Upper lobe of left lung (tissue), 6 donors: ENCODE results near the gene MSI2. TPM values are rescaled to one million over a fixed set of nuclear protein-coding genes. Genes with fewer than 3 reads are reported as not detected.
"Not testable (repeated sequence)": the region's sequence is repeated elsewhere in the genome, so short reads cannot be mapped to it uniquely, and the experiment has no call there.

Experiments used
- ATAC-seq, 2 donors: fragments of 200-7000 bp; cut with Tn5 transposase; one replicate each; pipeline ENCODE4 v1.9.1; 2022; ENCODE audit warnings: mild to moderate bottlenecking in 2 of 2, moderate library complexity in 2 of 2; ENCODE audit not compliant: low FRiP score in 2 of 2
- DNase-seq, 2 donors: peaks; one replicate each; pipeline ENCODE4 v3.0.0-alpha.2; 2019 to 2020
- H3K27ac ChIP-seq, 4 donors: fragments of 200-600 bp; sonication (generic); one replicate each; pipeline ENCODE4 v1.5.1; 2016 to 2019
- H3K27me3 ChIP-seq, 4 donors: fragments of 200-600 bp; sonication (generic); one replicate each; pipeline ENCODE4 v1.5.1; 2017 to 2019
- H3K36me3 ChIP-seq, 4 donors: fragments of 200-600 bp; sonication (generic); one replicate each; pipeline ENCODE4 v1.5.1; 2016 to 2019
- H3K4me1 ChIP-seq, 4 donors: fragments of 200-600 bp; sonication (generic); one replicate each; pipeline ENCODE4 v1.5.1; 2018 to 2019
- H3K4me3 ChIP-seq, 4 donors: fragments of 200-600 bp; sonication (generic); one replicate each; pipeline ENCODE4 v1.5.1; 2017 to 2019; ENCODE audit warnings: mild to moderate bottlenecking in 2 of 4, moderate library complexity in 1 of 4
- H3K9me3 ChIP-seq, 4 donors: fragments of 200-600 bp; sonication (generic); one replicate each; pipeline ENCODE4 v1.5.1; 2018 to 2019
- EP300 ChIP-seq, 4 donors: sonication (generic); formaldehyde crosslinking; IDR thresholded peaks; one replicate each; pipeline ENCODE4 v1.5.1; 2017; ENCODE audit warnings: antibody characterized with exemption in 4 of 4, control low read depth in 2 of 4
- POLR2A ChIP-seq, 4 donors: fragments of 450-650 bp; IDR thresholded peaks; one replicate each; pipeline ENCODE4 v1.5.1; 2016 to 2017; ENCODE audit warnings: antibody characterized with exemption in 4 of 4, mild to moderate bottlenecking in 2 of 4
- POLR2AphosphoS5 ChIP-seq, 2 donors: sonication (generic); formaldehyde crosslinking; IDR thresholded peaks; one replicate each; pipeline ENCODE4 v1.5.1; 2017; ENCODE audit warnings: antibody characterized with exemption in 2 of 2
- WGBS, 2 donors: methylation state at CpG; one replicate each; pipeline ENCODE4 v1.1.5; 2017 to 2018; 5-methylcytosine and 5-hydroxymethylcytosine counted together
- total RNA-seq, 6 donors: library from RNA; depleted of rRNA in 4 of 6; stranded (reverse); fragments of >200 nt in 4 of 6; gene quantifications; one replicate each; pipeline versions ENCODE4 v1.1.0 to v1.2.1, GENCODE V29; 2016 to 2021
- TF ChIP-seq, protein P1 (sequence below), 6 experiments: fragments of 450-650 bp in 4 of 6; fragments of 200-600 bp in 2 of 6; sonication (generic) in 2 of 6; IDR thresholded peaks; one replicate each; pipeline ENCODE4 v1.5.1; 2016 to 2019; ENCODE audit warnings: antibody characterized with exemption in 6 of 6
- donor health status: DM: no; HTN: no; CAD: no; lungs with moderate emphysema.
- donor health status: DM: no; HTN: yes; CAD: no; lungs with severe emphysema.

The MSI2 gene
- total RNA-seq, 6 donors from 2014 or later, result 20.1 to 44.0 (median 32.2) TPM

DNA sequence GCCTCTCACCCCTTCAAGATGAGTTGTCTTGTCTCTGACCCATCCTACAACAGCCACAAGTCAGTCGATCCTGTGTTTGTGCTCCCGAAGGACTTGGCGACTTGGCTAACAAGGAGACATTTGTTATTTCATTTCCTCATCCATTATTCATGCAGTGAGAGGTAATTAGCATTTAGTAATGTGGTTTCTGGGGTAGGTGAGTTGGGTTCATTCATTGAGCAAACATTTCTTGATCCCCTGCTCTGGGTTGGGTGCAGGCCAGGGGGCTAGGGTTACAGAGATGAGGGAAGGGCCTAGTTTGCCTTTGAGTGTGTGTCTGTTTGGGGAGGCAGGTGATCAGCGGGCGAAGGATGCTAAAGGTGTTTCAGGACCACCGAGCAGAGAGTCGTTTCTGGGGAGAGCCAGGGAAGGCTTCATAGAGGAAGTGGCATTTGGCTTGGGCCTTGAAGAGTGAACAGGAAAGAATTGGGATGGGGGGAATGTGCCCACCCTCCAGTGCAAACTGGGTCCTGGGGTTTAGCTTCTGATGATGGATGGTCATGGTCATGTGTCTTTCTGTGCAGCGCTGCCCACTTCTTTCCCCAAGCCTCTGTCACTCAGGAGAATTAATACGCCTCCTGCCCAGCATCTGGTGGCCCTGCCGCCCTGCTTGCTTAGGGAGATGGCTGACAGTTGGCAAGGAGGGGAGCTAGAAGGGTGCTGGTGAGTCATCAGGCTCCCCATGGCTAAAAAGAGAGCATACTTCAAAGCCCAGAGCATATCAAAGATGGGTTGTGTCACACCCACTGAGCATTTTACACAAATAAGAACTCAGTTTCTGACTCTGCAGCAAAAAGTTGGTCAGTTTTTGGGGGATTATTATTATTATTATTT, 38.5 kb downstream of the MSI2 start:
- H3K4me3 ChIP-seq, result no peak overlapping the region
- no peaks in the 10 kb centered on the region for H3K36me3 ChIP-seq
- no peaks in the 10 kb centered on the region for H3K9me3 ChIP-seq
- no peak for TF ChIP-seq POLR2AphosphoS5 (IDR thresholded peaks at IDR 0.05)
- TF ChIP-seq EP300 (IDR thresholded peaks at IDR 0.05), result no peak
- TF ChIP-seq POLR2A (IDR thresholded peaks at IDR 0.05), result no peak
- ATAC-seq (no peak), DNase-seq (no peak)
- H3K27ac ChIP-seq, result no peak overlapping the region
- H3K27me3 ChIP-seq, result no peaks in the 10 kb centered on the region
- no peaks in the 10 kb centered on the region for H3K4me1 ChIP-seq
- 83 to 87% methylated on average over 10 of the region's 10 CpGs for WGBS, 2 donors

DNA sequence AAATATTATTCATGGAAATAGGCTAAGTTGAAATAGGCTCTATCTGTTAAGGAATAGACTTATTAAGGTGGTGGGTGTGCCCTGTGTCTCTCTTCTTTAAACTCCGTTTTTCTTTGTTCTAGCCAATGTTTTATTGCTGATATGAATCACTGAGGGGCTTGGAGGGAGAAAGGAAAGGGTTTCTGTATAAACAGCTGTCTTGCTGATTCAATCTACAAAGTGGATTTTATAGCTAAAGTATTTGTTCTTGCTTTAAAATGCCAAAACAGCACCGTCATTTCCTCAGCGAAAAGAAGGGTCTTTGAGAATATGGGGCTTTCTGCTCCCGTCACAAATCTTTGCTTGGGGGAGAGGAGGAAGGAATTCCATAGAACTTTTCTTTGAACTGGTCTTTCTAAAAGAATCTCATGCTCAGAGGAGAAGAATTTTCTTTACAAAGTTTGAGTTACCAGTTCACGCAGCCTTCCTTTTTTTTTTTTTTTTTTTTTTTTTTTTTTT, 39.3 kb downstream of the MSI2 start:
- ATAC-seq (no peak), DNase-seq (no peak)
- Histone ChIP-seq H3K27ac (no peak overlapping the region), H3K36me3 (no peaks in the 10 kb centered on the region), H3K4me1 (no peaks in the 10 kb centered on the region), H3K27me3 (no peaks in the 10 kb centered on the region), H3K9me3 (no peaks in the 10 kb centered on the region), H3K4me3 (no peak overlapping the region)
- WGBS, 2 donors, result 63 to 78% methylated on average over 5 of the region's 5 CpGs
- no peak for TF ChIP-seq POLR2AphosphoS5 (IDR thresholded peaks at IDR 0.05)
- TF ChIP-seq, protein P1, sequence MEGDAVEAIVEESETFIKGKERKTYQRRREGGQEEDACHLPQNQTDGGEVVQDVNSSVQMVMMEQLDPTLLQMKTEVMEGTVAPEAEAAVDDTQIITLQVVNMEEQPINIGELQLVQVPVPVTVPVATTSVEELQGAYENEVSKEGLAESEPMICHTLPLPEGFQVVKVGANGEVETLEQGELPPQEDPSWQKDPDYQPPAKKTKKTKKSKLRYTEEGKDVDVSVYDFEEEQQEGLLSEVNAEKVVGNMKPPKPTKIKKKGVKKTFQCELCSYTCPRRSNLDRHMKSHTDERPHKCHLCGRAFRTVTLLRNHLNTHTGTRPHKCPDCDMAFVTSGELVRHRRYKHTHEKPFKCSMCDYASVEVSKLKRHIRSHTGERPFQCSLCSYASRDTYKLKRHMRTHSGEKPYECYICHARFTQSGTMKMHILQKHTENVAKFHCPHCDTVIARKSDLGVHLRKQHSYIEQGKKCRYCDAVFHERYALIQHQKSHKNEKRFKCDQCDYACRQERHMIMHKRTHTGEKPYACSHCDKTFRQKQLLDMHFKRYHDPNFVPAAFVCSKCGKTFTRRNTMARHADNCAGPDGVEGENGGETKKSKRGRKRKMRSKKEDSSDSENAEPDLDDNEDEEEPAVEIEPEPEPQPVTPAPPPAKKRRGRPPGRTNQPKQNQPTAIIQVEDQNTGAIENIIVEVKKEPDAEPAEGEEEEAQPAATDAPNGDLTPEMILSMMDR (IDR thresholded peaks at IDR 0.05), result no peak
- TF ChIP-seq POLR2A (IDR thresholded peaks at IDR 0.05), result no peak
- TF ChIP-seq EP300 (IDR thresholded peaks at IDR 0.05), result no peak

DNA sequence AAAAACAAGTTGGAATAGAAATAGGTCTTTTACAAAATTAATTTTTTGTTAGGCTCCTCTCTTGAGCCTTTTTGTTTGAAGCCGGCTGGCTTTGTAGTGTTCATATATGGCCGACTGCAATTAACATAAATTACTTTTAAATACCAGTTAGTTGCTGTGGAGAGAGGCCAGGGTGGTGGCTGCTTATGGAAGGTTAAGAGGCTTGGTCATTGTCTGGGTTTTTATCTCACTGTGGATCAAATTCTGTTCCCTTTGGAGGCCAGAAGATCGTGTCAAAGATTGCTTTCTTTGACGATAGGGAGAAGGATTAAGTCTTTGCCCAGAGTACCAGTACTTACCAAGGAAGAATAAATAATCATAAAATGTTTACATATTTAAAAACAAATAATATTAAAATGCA, 39.9 kb downstream of the MSI2 start:
- Histone ChIP-seq H3K27me3 (no peaks in the 10 kb centered on the region), H3K4me3 (no peak overlapping the region), H3K27ac (no peak overlapping the region), H3K4me1 (no peaks in the 10 kb centered on the region), H3K9me3 (no peaks in the 10 kb centered on the region), H3K36me3 (no peaks in the 10 kb centered on the region)
- DNase-seq (no peak), ATAC-seq (no peak)
- TF ChIP-seq EP300 (IDR thresholded peaks at IDR 0.05) (no peak), POLR2AphosphoS5 (IDR thresholded peaks at IDR 0.05) (no peak), POLR2A (IDR thresholded peaks at IDR 0.05) (no peak)
- TF ChIP-seq, protein P1 (IDR thresholded peaks at IDR 0.05), result no peak
- 80 to 84% methylated on average over 4 of the region's 4 CpGs for WGBS, 2 donors

DNA sequence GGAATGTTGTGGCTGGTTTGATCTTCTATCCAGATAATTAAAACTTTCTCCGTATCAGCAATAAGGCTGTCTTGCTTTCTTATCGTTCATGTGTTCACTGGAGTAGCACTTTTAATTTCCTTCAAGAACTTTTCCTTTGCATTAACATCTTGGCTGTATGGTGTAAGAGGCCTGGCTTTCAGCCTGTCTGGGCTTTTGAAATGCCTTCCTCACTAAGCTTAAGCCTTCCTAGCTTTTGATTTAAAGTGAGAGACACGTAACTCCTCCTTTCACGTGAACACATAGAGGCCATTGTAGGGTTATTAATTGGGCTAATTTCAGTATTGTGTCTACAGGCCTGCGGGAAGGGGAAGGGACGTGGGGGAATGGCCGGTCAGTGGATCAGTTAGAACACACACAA, 42.9 kb downstream of the MSI2 start:
- TF ChIP-seq POLR2A (IDR thresholded peaks at IDR 0.05), result no peak
- ATAC-seq (no peak), DNase-seq (no peak)
- no peaks in the 10 kb centered on the region for H3K9me3 ChIP-seq
- WGBS, 2 donors, result 88 to 90% methylated on average over 7 of the region's 7 CpGs
- no peak overlapping the region for H3K4me3 ChIP-seq
- H3K27ac ChIP-seq, result no peak overlapping the region
- no peaks in the 10 kb centered on the region for H3K36me3 ChIP-seq
- no peaks in the 10 kb centered on the region for H3K27me3 ChIP-seq
- no peaks in the 10 kb centered on the region for H3K4me1 ChIP-seq

DNA sequence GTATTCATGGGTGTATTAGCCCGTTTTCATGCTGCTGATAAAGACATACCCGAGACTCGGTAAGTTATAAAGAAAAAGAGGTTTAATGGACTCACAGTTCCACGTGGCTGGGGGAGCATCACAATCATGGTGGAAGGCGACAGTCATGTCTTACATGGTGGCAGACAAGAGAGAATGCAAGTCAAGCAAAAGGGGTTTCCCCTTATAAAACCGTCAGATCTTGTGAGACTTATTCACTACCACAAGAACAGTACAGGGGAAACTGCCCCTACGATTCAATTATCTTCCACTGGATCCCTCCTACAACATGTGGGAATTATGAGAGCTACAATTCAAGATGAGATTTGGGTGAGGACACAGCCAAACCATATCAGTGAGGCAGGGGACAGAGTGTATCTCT, 44.3 kb downstream of the MSI2 start:
- WGBS, 2 donors, result 93 to 95% methylated on average over 7 of the region's 7 CpGs
- H3K4me3 ChIP-seq, H3K4me1 ChIP-seq, H3K27ac ChIP-seq, H3K27me3 ChIP-seq, H3K36me3 ChIP-seq, DNase-seq, H3K9me3 ChIP-seq, ATAC-seq: not testable (repeated sequence)

DNA sequence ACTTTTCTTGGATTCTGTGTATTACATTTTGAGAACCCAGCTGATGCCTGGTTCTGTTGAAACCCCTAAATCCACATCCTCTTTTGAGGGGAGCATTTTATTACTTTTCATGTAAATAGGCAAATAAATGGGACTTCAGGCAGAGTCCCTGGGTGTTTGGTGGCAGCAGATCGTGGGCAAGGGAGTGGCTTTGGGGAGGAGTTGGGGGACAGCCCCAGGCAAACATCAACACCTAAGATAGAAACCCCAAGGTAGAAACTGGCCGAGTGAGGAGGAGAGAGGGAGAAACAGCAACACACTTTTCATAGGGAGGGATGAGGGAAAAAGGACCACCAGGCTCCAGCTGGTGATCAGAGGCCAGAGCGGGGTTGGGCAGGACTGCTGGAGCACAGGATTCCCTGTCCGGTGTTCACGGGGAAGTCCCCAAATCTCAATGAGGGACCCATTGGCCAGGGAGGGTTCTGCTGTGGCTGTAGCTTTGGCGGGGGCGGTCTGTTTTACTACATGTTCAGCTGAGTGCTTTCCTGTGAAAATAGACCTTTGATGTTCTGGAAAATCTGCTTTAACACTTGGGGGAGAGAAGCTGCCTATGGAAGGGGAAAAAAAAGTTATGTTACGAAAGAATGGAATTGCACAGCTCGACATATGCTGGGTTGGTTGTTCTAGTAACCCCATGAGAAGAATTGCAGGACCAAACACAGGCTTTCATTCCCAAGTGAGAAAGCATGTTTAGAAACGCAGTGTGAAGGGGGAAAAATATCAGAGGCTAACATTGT, 46.6 kb downstream of the MSI2 start:
- Histone ChIP-seq H3K27ac (no peak overlapping the region), H3K4me3 (no peak overlapping the region), H3K36me3 (no peaks in the 10 kb centered on the region), H3K9me3 (no peaks in the 10 kb centered on the region), H3K27me3 (no peaks in the 10 kb centered on the region), H3K4me1 (no peaks in the 10 kb centered on the region)
- ATAC-seq, result no peak
- no peak for DNase-seq
- TF ChIP-seq, protein P1 (IDR thresholded peaks at IDR 0.05), result no peak
- TF ChIP-seq POLR2A (IDR thresholded peaks at IDR 0.05), result no peak
- TF ChIP-seq EP300 (IDR thresholded peaks at IDR 0.05), result no peak
- no peak for TF ChIP-seq POLR2AphosphoS5 (IDR thresholded peaks at IDR 0.05)
- WGBS, 2 donors, result 89 to 90% methylated on average over 10 of the region's 10 CpGs
